DND-41 (cell line): ENCODE data around the gene RBM20.

Source experiments
- ATAC-seq: fragments of 200-7000 bp; cut with Tn5 transposase; 3 replicates; pipeline ENCODE4 v1.9.1; 2021; ENCODE audit warnings: low read depth; ENCODE audit not compliant: insufficient read depth
- DNase-seq: peaks from one replicate; pipeline ENCODE4 v3.0.0-alpha.2; 2020
- H2AFZ ChIP-seq: 2 replicates; pipeline ENCODE4 v1.6.0; 2012; ENCODE audit warnings: low read depth, low read length
- H3K27ac ChIP-seq: 2 replicates; pipeline ENCODE4 v1.5.1; 2012; ENCODE audit warnings: low read length, inconsistent platforms
- H3K27me3 ChIP-seq: fragments of 200-600 bp; sonication (generic); 2 replicates; pipeline ENCODE4 v1.6.0; 2012; ENCODE audit warnings: low read length, mild to moderate bottlenecking, inconsistent platforms; ENCODE audit not compliant: insufficient read depth, poor library complexity
- H3K36me3 ChIP-seq: 2 replicates; pipeline ENCODE4 v1.5.1; 2012; ENCODE audit warnings: low read length, inconsistent platforms; ENCODE audit not compliant: insufficient read depth
- H3K4me1 ChIP-seq: 2 replicates; pipeline ENCODE4 v1.5.1; 2012; ENCODE audit warnings: mild to moderate bottlenecking, low read length; ENCODE audit not compliant: insufficient read depth
- H3K4me2 ChIP-seq: 2 replicates; pipeline ENCODE4 v1.6.0; 2012; ENCODE audit warnings: mild to moderate bottlenecking, moderate library complexity, low read length, inconsistent platforms; ENCODE audit not compliant: insufficient read depth
- H3K4me3 ChIP-seq, 2 experiments: fragments of 200-600 bp in 1 of 2; shearing (Covaris generic) in 1 of 2; 2 replicates each; pipeline ENCODE4 v1.5.1; 2012 to 2016; ENCODE audit warnings: inconsistent platforms in 2 of 2, low read length in 2 of 2, mild to moderate bottlenecking in 2 of 2, low read depth in 1 of 2, moderate library complexity in 1 of 2
- H3K79me2 ChIP-seq: 2 replicates; pipeline ENCODE4 v1.6.0; 2012; ENCODE audit warnings: low read length, inconsistent platforms; ENCODE audit not compliant: insufficient read depth
- H3K9ac ChIP-seq: 2 replicates; pipeline ENCODE4 v1.6.0; 2012; ENCODE audit warnings: low read depth, mild to moderate bottlenecking, inconsistent platforms, low read length, moderate library complexity
- H3K9me3 ChIP-seq: 2 replicates; pipeline ENCODE4 v1.5.1; 2012; ENCODE audit warnings: low read length, moderate library complexity, mild to moderate bottlenecking, inconsistent platforms; ENCODE audit not compliant: insufficient read depth, severe bottlenecking
- H4K20me1 ChIP-seq: 2 replicates; pipeline ENCODE4 v1.6.0; 2012; ENCODE audit warnings: low read length; ENCODE audit not compliant: insufficient read depth
- CTCF ChIP-seq: IDR thresholded peaks from 2 replicates; pipeline ENCODE4 v1.5.1; 2012; ENCODE audit warnings: borderline replicate concordance, low read length, moderate library complexity, mild to moderate bottlenecking; ENCODE audit not compliant: poor library complexity, severe bottlenecking; ENCODE audit errors: extremely low read depth
- EZH2 ChIP-seq: IDR thresholded peaks from 3 replicates; pipeline ENCODE4 v1.6.1; 2012; ENCODE audit warnings: borderline replicate concordance, low read depth, mild to moderate bottlenecking, moderate library complexity, low read length, inconsistent platforms; ENCODE audit not compliant: severe bottlenecking

RBM20 gene

GRCh38 chr10:110709964-110710587 lies 65.9 kb downstream of the RBM20 start:
- ATAC-seq, result no peak

GRCh38 chr10:110710621-110711020 lies 66.5 kb downstream of the RBM20 start:
- no peaks in the 10 kb centered on the region for H3K36me3 ChIP-seq
- H2AFZ ChIP-seq, result no peak overlapping the region
- no peak for DNase-seq

More at GRCh38 chr10:110709964-110710587, 65.9 kb downstream of the RBM20 start:
- Histone ChIP-seq H3K27me3 (peaks cover 11% of the 10 kb centered on the region), H3K79me2 (no peaks in the 10 kb centered on the region), H3K4me2 (no peak overlapping the region), H3K4me1 (no peaks in the 10 kb centered on the region), H3K36me3 (no peaks in the 10 kb centered on the region), H3K27ac (no peak overlapping the region), H2AFZ (no peak overlapping the region), H4K20me1 (no peaks in the 10 kb centered on the region; the same call in 1 of the 2 replicates), H3K9me3 (no peaks in the 10 kb centered on the region), H3K9ac (no peak overlapping the region), H3K4me3 (no peak overlapping the region)
- DNase-seq, result no peak
- TF ChIP-seq EZH2 (no peak), CTCF (no peak)

GRCh38 chr10:110711382-110711781 lies 67.2 kb downstream of the RBM20 start:
- H4K20me1 ChIP-seq, result no peaks in the 10 kb centered on the region; the same call in 1 of the 2 replicates
- no peaks in the 10 kb centered on the region for H3K79me2 ChIP-seq
- TF ChIP-seq EZH2 (no peak), CTCF (no peak)
- DNase-seq, result no peak
- H3K4me1 ChIP-seq, result no peaks in the 10 kb centered on the region
- no peak overlapping the region for H3K4me2 ChIP-seq
- no peaks in the 10 kb centered on the region for H3K36me3 ChIP-seq
- H3K27me3 ChIP-seq, result peaks cover 11% of the 10 kb centered on the region
- ATAC-seq, result no peak
- no peak overlapping the region for H3K4me3 ChIP-seq
- H3K9ac ChIP-seq, result no peak overlapping the region
- no peaks in the 10 kb centered on the region for H3K9me3 ChIP-seq
- H2AFZ ChIP-seq, result no peak overlapping the region
- H3K27ac ChIP-seq, result no peak overlapping the region

More at GRCh38 chr10:110710621-110711020, 66.5 kb downstream of the RBM20 start:
- no peak overlapping the region for H3K27ac ChIP-seq
- TF ChIP-seq CTCF (no peak), EZH2 (no peak)
- no peaks in the 10 kb centered on the region for H3K79me2 ChIP-seq
- H4K20me1 ChIP-seq, result no peaks in the 10 kb centered on the region; the same call in 1 of the 2 replicates
- H3K4me2 ChIP-seq, result no peak overlapping the region
- H3K9me3 ChIP-seq, result no peaks in the 10 kb centered on the region
- H3K4me3 ChIP-seq, result no peak overlapping the region
- no peaks in the 10 kb centered on the region for H3K4me1 ChIP-seq
- no peak for ATAC-seq
- H3K27me3 ChIP-seq, result peaks cover 11% of the 10 kb centered on the region
- H3K9ac ChIP-seq, result no peak overlapping the region
